ENCODE results near the gene PXYLP1.

Gene PXYLP1

DNA sequence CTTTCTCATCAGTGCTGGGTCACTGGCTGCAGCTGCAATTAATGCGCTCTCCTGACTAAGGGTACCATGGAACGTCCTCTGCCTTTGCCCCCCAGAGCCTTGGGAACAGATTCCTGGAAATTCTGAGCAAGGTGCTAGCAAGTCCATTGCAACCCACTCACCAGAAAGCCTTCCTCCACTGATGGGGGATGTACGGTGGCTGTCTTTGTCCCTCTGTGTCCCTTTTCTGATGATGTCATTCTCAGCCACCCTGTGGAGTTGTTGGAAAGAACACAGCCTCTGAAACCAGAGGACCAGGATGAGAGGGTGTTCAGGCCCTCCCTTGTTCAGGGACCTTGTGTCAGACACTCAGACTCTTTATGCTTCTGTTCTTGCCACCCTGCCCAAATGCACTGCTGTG, 98.6 kb downstream of the PXYLP1 start:
- no peak for DNase-seq

DNA sequence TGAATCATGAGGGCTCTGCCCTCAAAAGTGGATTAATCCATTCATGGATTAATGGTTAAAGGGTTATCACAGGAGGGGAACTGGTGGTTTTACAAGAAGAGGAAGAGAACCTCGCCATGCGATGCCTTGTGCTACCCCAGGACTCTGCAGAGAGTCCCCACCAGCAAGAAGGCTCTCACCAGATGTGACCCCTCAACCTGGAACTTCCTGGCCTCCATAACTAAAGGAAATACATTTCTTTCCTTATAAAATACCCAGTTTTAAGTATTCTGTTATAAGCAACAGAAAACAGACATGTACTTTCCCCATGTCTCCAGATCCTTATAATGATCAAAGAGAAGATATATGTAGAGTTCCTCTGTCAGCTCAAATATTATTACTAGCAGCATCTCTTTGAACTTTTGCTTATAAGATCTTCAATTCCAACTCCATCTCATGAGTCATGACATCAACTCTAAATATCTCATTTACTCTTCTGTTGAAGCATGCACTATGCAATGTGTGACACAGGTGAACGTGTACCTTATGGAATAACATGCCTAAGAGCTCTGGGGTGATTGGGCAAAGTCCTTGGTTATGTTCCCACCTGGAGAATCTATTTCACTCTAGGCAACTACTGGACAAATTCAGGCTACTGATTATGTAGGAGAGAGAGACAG, 99.2 kb downstream of the PXYLP1 start:
- DNase-seq, result no peak

DNA sequence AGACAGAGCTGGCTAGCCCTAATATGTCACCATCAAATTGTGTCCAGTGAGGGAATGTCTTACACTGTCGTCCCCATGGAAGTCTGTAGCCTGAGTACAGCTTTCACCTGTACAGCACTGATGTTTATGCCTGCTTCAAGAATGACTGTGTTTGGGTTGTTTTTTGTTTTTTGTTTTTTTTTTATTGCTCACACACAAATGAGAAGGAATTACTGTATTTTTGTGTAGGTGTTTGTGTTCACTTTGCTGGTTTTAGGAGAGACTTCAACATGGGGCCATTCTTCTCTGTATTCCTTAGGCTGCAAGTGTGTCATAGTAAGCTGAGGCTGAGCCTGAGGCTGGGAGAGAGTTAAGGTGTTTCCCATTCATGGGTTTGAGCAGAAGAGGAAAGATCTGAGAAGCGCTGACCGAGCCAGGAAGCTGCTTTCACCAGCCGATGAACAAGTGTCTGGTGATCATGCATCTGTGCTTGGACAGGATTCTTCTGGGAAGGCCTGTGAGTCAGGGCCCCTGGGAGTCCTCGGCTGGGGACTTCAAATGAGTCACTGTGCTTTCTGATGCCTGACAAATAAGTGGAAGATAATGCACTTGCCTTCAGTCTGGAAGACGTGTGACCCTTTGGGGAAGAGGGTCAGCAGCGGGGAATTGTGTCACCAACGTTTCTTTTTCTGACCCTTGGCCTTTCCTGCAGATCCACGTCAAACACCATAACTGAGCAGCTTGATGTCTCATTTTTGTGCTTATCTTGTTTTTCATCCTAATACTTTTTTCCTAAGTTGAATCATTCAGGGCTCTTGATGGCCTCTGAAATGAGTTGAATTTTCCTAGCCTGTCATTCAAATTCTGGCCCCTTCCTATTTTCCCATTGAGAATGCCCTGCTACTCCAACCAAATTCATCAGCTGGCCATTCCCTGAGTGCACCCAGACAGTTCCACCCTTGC, 100.0 kb downstream of the PXYLP1 start:
- no peak for DNase-seq

DNA sequence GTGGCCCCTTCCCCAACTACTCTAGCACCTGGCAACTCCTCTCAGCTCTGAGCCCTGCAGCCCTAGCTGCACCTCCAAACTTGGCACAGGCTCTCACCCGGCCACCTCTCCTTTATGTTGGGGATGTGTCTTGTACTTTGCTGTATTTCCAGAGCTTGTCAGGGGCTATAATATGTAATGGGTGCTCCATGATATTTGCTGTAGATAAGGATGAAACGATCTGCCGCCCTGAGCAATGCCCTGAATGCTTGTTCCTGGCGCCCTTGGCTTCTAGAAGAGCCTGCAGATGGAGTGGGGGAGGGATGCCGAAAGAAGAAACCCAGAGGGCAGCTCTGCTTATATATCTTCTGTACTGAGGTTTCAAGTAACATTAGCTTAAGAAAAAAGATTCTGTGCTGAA, 100.8 kb downstream of the PXYLP1 start:
- no peak for DNase-seq

DNA sequence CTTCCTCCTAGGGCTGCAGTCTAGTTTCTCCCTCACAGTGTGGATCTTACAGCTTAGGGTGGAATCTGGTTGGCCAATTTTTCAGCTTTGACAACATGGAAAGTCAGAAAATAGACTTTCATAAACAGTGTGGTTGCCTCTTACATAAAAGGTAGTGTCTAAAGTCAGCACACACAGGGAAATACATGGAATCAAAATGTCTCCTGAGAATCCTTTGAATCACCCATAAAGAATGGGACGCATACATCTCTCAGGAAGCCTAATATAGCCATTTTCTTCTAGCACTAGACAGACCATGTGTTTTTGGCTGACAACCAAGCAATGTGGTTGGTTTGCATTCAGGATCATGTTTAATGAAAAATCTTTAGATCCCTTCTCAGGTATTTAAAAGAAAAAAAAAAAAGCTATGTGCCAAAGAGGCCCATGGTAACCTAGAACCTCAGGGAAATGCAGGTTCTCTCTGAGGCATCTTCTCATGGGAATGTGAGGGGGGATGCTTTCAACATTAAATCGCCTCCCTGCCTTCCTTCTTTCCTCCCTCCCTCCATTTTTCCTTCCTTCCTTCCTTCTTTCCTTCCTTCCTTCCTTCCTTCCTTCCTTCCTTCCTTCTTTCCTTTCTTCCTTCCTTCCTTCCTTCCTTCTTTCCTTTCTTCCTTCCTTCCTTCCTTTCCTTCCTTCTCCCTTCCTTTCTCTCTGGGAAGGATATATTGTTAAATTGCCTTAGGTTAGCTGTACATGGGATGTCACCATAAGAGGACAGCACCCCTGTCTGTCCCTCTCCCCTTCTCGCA, 102.4 kb downstream of the PXYLP1 start:
- DNase-seq, result no peak

DNA sequence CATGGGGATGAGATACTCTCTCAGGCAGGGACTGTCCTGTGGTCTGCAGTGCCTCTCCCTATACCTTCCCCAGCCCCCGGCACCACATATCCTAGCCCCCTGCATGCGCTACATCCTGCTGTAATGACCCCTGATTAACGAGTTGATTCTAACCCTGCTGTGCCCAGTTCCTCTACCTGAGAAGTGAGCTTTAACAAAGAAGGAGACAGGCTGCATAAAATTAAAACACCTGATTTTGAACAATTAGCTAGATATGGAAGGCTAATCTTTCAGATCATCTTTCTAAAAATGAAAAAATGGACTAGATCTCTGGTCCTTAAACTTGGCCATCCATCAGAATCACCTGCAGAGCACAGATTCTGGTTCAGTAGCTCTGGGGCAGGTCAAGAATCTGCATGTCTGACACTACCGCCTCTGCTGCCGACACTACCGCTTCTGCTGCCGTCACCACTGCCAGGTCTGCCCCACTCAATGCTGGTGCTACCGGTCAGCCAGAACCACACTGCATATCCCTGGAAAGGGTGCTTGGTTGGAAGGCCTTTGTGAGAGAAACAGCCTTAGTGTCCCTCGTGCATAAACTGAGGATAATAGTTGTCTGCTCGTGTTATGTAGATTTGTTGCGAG, 103.1 kb downstream of the PXYLP1 start:
- DNase-seq, result no peak

DNA sequence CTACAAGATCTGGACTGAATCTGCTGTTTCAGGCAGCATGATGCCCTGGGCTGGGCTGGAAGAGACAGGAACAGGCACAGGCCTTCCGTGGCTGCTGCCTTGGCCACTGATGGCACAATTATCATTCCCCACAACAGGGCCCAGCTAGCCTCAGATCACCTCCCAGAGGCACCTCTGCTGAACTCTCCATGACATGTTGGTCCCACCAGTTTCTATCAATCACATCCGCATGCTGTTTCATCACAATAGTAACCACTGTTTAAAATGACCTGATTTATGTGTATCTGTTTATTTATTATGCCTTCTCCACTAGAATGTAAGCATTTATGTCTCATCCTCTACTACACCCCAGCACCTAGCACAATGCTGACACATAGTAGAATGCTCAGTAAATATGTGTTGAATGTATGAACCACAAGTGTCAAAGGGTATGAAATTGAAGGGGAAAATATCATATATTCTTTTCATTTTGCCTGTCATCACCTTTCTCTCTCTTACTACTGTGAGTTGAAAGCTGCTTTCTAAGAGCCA, 104.0 kb downstream of the PXYLP1 start:
- DNase-seq, result no peak

DNA sequence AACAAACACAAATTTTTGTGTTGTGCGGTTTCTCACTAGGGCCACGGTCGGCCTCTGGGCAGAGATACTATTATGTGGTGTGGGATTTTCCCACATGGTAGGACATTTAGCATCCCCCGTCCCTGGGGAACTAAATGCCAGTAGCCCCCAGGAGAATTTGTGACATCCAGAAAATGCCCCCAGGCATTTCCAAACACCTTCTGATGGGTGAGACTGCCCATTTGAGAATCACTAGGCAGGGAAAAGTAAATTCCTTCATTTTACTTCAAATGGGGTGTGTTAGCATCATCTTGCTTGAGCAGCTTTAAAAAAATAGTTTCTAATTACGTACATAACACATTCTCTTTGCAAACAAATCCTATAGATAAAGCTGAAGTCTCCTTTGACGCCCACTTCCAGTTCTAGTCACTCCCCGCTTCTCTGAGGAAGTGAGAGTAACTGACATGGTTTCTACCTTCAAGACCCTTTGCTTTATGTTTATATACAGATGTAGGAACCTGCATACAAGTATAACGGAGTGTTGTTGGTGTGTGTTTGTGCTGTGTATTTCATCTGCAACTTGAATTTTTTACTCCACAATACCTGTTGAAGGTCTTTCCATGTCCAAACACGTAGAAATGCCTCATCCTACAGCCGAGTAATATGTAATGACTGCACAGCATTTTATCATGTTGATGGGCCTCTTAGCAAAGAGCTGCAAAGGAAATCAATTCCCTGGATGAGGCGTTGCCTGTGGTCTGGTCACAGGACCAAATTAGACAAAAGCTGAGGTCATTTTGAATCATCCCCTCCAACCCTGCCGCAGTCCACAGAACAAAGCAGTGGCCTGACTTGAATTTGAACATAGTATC, 105.3 kb downstream of the PXYLP1 start:
- DNase-seq, result no peak

DNA sequence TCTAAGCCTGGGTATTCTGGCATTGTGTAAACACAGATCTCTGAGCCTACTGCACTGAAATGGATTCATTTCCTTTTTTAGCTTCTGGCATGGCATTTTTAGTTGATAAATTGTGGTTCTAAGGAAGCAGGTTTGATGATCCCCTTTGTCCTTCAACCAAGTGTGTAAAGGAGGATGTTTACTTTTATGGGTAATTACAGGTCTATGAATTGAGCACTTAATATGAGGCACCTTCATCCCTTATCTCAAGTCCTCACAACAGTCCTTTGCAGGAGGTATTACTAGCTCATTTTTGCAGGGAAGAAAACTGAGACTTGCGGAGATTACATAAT, 105.9 kb downstream of the PXYLP1 start:
- no peak for DNase-seq

DNA sequence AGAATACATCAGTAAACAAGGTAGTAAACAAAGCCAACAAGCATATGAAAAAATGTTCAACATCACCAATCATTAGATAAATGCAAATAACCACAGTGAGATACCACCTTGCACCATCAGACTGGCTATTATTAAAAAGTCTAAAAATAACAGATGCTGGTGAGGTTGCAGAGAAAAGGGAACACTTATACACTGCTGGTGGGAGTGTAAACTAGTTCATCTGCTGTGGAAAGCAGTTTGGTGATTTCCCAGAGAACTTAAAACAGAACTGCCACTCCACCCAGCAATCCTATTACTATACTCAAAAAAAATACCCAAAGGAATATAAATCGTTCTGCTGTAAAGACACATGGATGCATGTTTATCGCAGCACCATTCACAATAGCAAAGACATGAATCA, 106.4 kb downstream of the PXYLP1 start:
- DNase-seq, result no peak

DNA sequence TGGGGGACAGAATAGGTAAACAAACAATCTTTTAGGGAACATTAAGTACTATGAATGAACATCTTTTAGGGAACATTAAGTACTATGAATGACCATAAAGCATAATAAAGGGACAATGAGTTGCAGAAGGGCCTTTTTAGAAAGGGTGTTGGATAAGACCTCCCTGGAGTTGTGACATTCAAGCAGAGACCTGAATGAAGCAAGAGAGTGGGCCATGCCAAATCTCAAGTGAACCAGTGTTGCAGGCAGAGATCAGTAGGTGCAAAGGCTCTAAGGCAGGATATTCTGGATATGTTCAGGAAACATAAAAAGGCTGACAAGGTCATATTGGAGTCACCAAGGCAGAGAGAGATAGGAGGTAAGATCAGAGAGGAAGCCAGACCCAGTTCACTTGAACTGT, 107.3 kb downstream of the PXYLP1 start:
- no peak for DNase-seq

DNA sequence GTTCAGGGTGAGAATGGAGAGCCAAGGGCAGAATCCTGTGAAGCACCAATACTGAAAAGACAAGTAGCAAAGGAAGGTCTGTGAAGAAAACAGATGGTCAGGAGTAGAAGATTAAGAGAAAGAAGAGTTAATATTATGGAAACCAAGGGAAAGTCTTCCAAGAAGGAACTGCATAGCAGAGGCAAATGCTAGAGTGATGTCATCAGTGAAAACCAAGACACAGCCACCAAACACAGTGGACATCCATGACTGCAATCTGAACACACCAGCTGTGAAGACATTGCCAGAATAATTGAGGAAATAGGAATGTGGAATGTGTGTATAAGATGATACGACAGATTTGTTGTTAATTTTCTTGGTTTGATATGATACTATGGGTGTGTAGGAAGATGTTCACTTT, 109.9 kb downstream of the PXYLP1 start:
- no peak for DNase-seq

DNA sequence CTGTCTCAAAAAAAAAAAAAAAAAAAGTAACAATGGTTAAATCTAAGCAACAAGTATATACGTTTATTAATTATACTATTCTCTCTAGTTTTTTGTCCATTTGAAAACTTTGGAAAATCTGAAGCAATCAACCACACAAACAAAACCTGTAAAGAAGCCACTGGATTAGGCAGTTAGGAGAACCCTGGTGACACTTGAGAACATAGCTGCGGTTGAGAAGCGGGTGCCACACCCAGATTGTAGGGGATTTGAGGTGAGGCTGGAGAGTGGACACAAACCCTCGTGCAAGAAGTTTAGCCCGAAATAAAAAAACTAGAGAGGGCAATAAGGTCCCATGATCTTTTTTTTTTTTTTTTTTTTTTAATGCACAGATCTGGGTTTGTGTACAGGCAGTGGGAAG, 110.8 kb downstream of the PXYLP1 start:
- no peak for DNase-seq

DNA sequence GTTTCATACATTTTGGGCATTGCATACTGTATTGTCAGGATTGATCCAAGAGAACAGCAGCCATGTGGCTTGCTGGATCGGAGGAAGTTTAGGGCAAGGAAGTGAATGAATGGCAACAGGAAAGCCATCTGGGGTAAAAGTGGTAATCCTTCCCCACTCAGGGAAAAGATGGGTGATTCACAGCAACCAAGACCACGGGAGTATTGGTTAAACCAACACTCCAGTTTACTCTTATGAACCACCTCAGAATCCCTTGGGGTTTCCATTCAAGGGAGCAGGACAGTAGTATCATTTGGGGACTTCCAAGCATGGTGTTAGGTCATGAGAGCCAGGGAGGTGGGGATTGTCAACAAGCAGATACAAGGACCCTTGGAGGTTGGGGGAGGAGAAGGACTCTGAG, 111.5 kb downstream of the PXYLP1 start:
- DNase-seq, result no peak

DNA sequence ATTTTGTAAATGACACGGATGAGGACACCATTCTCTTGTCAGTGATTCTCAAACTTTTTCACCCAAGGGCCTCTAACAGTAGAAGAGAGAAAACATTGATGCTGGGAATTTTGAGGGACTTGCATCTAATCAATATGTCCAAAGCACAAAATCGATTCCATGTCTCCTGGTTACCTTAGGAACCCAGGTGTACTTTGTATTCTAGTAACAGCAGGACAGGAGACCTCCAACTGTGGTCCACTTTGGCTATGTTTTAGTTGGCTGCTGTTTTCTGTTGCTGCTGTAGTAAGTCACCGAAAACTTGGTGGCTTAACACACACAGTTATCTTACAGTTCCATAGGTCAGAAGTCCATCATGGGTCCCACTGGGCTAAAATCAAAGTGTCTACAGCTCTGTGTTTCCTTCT, 112.2 kb downstream of the PXYLP1 start:
- DNase-seq, result no peak

Data from activated effector memory CD4-positive, alpha-beta T cell treated with Interleukin-2 at 50 U/mL for 16 hours (primary cell).